GM12801 (cell line): Measurements from ENCODE around the gene CKB.

Experiments
- CTCF ChIP-seq: IDR thresholded peaks from one replicate; pipeline ENCODE4 v1.5.1; 2011; ENCODE audit warnings: control low read depth; ENCODE audit not compliant: insufficient read length; ENCODE audit errors: extremely low read depth

Gene CKB

GRCh38 chr14:103552846-103553210 is 30.2 kb upstream of the CKB start:
- TF ChIP-seq CTCF = no peak

- TF ChIP-seq CTCF = no peak
These were observed 29.6 kb upstream of the CKB start for GRCh38 chr14:103552011-103552845.

- no peak for TF ChIP-seq CTCF
These were observed 28.7 kb upstream of the CKB start for GRCh38 chr14:103551338-103551762.

GRCh38 chr14:103550451-103551337 is 28.1 kb upstream of the CKB start:
- TF ChIP-seq CTCF = no peak

- no peak for TF ChIP-seq CTCF
These were observed 27.0 kb upstream of the CKB start for GRCh38 chr14:103549361-103550311.

GRCh38 chr14:103548463-103549351 is 26.1 kb upstream of the CKB start:
- TF ChIP-seq CTCF = no peak
